H1 (cell line): ENCODE results near the gene E2F3. TPM values are rescaled to one million over a fixed set of nuclear protein-coding genes. Genes with fewer than 3 reads are reported as not detected.
A peak's percentile ranks its signal among the peaks of the same experiment; 100 is the strongest.

Experiments used
- CTCF ChIA-PET: fragments of 300-600 bp; sonication (Branson Sonifier 250); formaldehyde crosslinking; loops from one replicate; lab custom pipeline; 2021; ENCODE audit not compliant: partially characterized antibody; lab: Charles Lee
- POLR2A ChIA-PET: fragments of 300-600 bp; sonication (Branson Sonifier 250); formaldehyde crosslinking; loops from one replicate; lab custom pipeline; 2021; ENCODE audit warnings: inconsistent platforms; ENCODE audit not compliant: partially characterized antibody; lab: Charles Lee
- DNase-seq, 2 experiments: peaks; one replicate each; pipeline versions ENCODE4 v3.0.0 to v3.0.0-alpha.2; 2010 to 2022; ENCODE audit warnings: low spot score in 2 of 2, low read depth in 1 of 2, mixed read lengths in 1 of 2
- FAIRE-seq: peaks from 2 replicates; lab custom pipeline; 2011; peaks lifted over from hg19 to GRCh38; lab: Jason Lieb, UNC
- H2AFZ ChIP-seq: 2 replicates; pipeline ENCODE4 v1.8.1; 2012; ENCODE audit warnings: low read length, inconsistent platforms
- H2AK5ac ChIP-seq: 2 replicates; pipeline ENCODE4 v1.6.1; 2013; ENCODE audit warnings: low read depth, low read length
- H2BK120ac ChIP-seq: replicated peaks from 2 replicates; pipeline ENCODE3; 2013; ENCODE audit warnings: low read depth, low read length, inconsistent platforms
- H2BK12ac ChIP-seq: 2 replicates; pipeline ENCODE4 v1.6.1; 2013; ENCODE audit warnings: low read depth, low read length
- H2BK15ac ChIP-seq: 2 replicates; pipeline ENCODE4 v1.6.1; 2013; ENCODE audit warnings: low read length
- H2BK20ac ChIP-seq: 2 replicates; pipeline ENCODE4 v1.6.1; 2013; ENCODE audit warnings: low read length
- H2BK5ac ChIP-seq: 2 replicates; pipeline ENCODE4 v1.6.1; 2013; ENCODE audit warnings: low read depth, low read length
- H3K14ac ChIP-seq: 2 replicates; pipeline ENCODE4 v1.6.1; 2013; ENCODE audit warnings: inconsistent platforms; ENCODE audit not compliant: insufficient read length
- H3K18ac ChIP-seq: 2 replicates; pipeline ENCODE4 v1.6.1; 2013; ENCODE audit warnings: low read length; ENCODE audit errors: extremely low read depth
- H3K23ac ChIP-seq: 2 replicates; pipeline ENCODE4 v1.6.1; 2013; ENCODE audit warnings: inconsistent platforms; ENCODE audit not compliant: insufficient read length
- H3K23me2 ChIP-seq: 2 replicates; pipeline ENCODE4 v1.6.1; 2013; ENCODE audit warnings: low read depth, low read length
- H3K27ac ChIP-seq: 2 replicates; pipeline ENCODE4 v1.6.1; 2011; ENCODE audit warnings: low read depth, low read length, inconsistent platforms
- H3K27me3 ChIP-seq, 4 experiments: replicated peaks in 1 of 4; 1 replicate in 1 of 4; 2 replicates in 3 of 4; pipeline versions ENCODE4 v1.6.1 to v1.8.1; 2011 to 2013; ENCODE audit warnings: low read length in 3 of 4, mild to moderate bottlenecking in 3 of 4, inconsistent platforms in 2 of 4, mixed read lengths in 2 of 4, moderate library complexity in 1 of 4; ENCODE audit not compliant: control insufficient read depth in 3 of 4, insufficient read depth in 3 of 4; ENCODE audit errors: extremely low read depth in 1 of 4
- H3K36me3 ChIP-seq, 4 experiments: 2 replicates each; pipeline versions ENCODE4 v1.6.1 to v1.8.1; 2011 to 2013; ENCODE audit warnings: mild to moderate bottlenecking in 4 of 4, low read length in 3 of 4, moderate library complexity in 2 of 4, control low read depth in 1 of 4, inconsistent platforms in 1 of 4; ENCODE audit not compliant: insufficient read depth in 4 of 4, control insufficient read depth in 2 of 4
- H3K4ac ChIP-seq: replicated peaks from 2 replicates; pipeline ENCODE3; 2013; ENCODE audit warnings: low read length, low read depth, mixed read lengths, inconsistent platforms; ENCODE audit not compliant: insufficient read length
- H3K4me1 ChIP-seq, 4 experiments: replicated peaks in 1 of 4; 1 replicate in 1 of 4; 2 replicates in 3 of 4; pipeline versions ENCODE4 v1.6.1 to v1.8.1; 2011 to 2013; ENCODE audit warnings: low read length in 3 of 4, inconsistent platforms in 2 of 4, mixed read lengths in 1 of 4; ENCODE audit not compliant: insufficient read depth in 4 of 4, control insufficient read depth in 3 of 4
- H3K4me2 ChIP-seq, 2 experiments: 2 replicates each; pipeline versions ENCODE4 v1.6.1 to v1.8.1; 2011 to 2013; ENCODE audit warnings: low read depth in 2 of 2, low read length in 2 of 2, control low read depth in 1 of 2, inconsistent platforms in 1 of 2, mild to moderate bottlenecking in 1 of 2; ENCODE audit not compliant: insufficient read depth in 1 of 2
- H3K4me3 ChIP-seq, 4 experiments: fragments of 200-600, 300-600 bp in 1 of 4; sonication (generic), shearing (Covaris generic), sonication (Bioruptor Twin) in 1 of 4; 2 replicates each; pipeline versions ENCODE4 v1.5.1 to v1.8.1; 2011 to 2016; ENCODE audit warnings: low read length in 4 of 4, low read depth in 3 of 4, control low read depth in 2 of 4, inconsistent platforms in 2 of 4, mild to moderate bottlenecking in 2 of 4, mixed read lengths in 1 of 4, moderate library complexity in 1 of 4; ENCODE audit not compliant: insufficient read depth in 2 of 4; ENCODE audit errors: extremely low read depth in 1 of 4
- H3K56ac ChIP-seq: replicated peaks from 2 replicates; pipeline ENCODE3; 2013; ENCODE audit warnings: low read depth, mild to moderate bottlenecking, mixed read lengths, low read length, inconsistent platforms; ENCODE audit not compliant: insufficient read length
- H3K79me1 ChIP-seq: 2 replicates; pipeline ENCODE4 v1.6.1; 2013; ENCODE audit warnings: low read depth, low read length, control low read depth
- H3K79me2 ChIP-seq, 2 experiments: 2 replicates each; pipeline versions ENCODE4 v1.6.1 to v1.8.1; 2012 to 2013; ENCODE audit warnings: low read length in 2 of 2, mild to moderate bottlenecking in 2 of 2, inconsistent platforms in 1 of 2; ENCODE audit not compliant: insufficient read depth in 2 of 2, control insufficient read depth in 1 of 2
- H3K9ac ChIP-seq, 4 experiments: replicated peaks in 1 of 4; 1 replicate in 1 of 4; 2 replicates in 3 of 4; pipeline versions ENCODE4 v1.6.1 to v1.8.1; 2011 to 2013; ENCODE audit warnings: low read depth in 3 of 4, low read length in 3 of 4, control low read depth in 2 of 4, mild to moderate bottlenecking in 2 of 4, moderate library complexity in 2 of 4, inconsistent platforms in 1 of 4; ENCODE audit errors: extremely low read depth in 1 of 4
- H3K9me3 ChIP-seq, 2 experiments: 2 replicates each; pipeline versions ENCODE4 v1.6.1 to v1.8.1; 2012 to 2013; ENCODE audit warnings: mild to moderate bottlenecking in 2 of 2, moderate library complexity in 2 of 2, control low read depth in 1 of 2, inconsistent platforms in 1 of 2, low read depth in 1 of 2, low read length in 1 of 2, mixed read lengths in 1 of 2; ENCODE audit not compliant: insufficient read depth in 2 of 2
- H4K20me1 ChIP-seq, 2 experiments: replicated peaks in 1 of 2; 2 replicates each; pipeline versions ENCODE3 to v1.8.1; 2011 to 2013; ENCODE audit warnings: inconsistent platforms in 2 of 2, low read length in 2 of 2, mild to moderate bottlenecking in 1 of 2; ENCODE audit not compliant: insufficient read depth in 2 of 2, control insufficient read depth in 1 of 2
- H4K5ac ChIP-seq: 2 replicates; pipeline ENCODE4 v1.6.1; 2013; ENCODE audit warnings: low read length, low read depth, mixed read lengths, inconsistent platforms; ENCODE audit not compliant: insufficient read length
- H4K8ac ChIP-seq: 2 replicates; pipeline ENCODE4 v1.8.0; 2013; ENCODE audit warnings: mild to moderate bottlenecking, moderate library complexity, low read length, inconsistent platforms; ENCODE audit not compliant: insufficient read depth; ENCODE audit errors: extremely low read depth
- H4K91ac ChIP-seq: replicated peaks from 2 replicates; pipeline ENCODE3; 2013; ENCODE audit warnings: low read length, mixed read lengths, inconsistent platforms; ENCODE audit not compliant: insufficient read length
- EGR1 ChIP-seq: IDR thresholded peaks from 2 replicates; pipeline ENCODE4 v1.6.1; 2011; ENCODE audit warnings: low read depth, low read length, borderline replicate concordance
- KDM1A ChIP-seq: fragments of 200-600, 300-600 bp; sonication (generic); IDR thresholded peaks from 2 replicates; pipeline ENCODE4 v1.7.1; 2016; ENCODE audit warnings: mild to moderate bottlenecking, low read length, borderline replicate concordance
- NRF1 ChIP-seq: IDR thresholded peaks from 2 replicates; pipeline ENCODE4 v1.6.1; 2011; ENCODE audit warnings: mild to moderate bottlenecking, low read depth, low read length, improper control_type of control experiment
- POLR2A ChIP-seq, 2 experiments: IDR thresholded peaks; 1 replicate in 1 of 2; 2 replicates in 1 of 2; pipeline ENCODE4 v1.6.1; 2011; ENCODE audit warnings: low read depth in 2 of 2, low read length in 2 of 2, mild to moderate bottlenecking in 2 of 2; ENCODE audit errors: control extremely low read depth in 1 of 2
- RBBP5 ChIP-seq: IDR thresholded peaks from 2 replicates; pipeline ENCODE4 v1.7.1; 2012; ENCODE audit warnings: low read depth, mild to moderate bottlenecking, inconsistent platforms, low read length, moderate library complexity, borderline replicate concordance
- RXRA ChIP-seq: IDR thresholded peaks from 2 replicates; pipeline ENCODE4 v1.6.1; 2011; ENCODE audit warnings: low read depth, mild to moderate bottlenecking, low read length, moderate library complexity; ENCODE audit not compliant: insufficient read depth
- SIX5 ChIP-seq: IDR thresholded peaks from 2 replicates; pipeline ENCODE4 v1.6.1; 2011; ENCODE audit warnings: mild to moderate bottlenecking, low read depth, low read length
- SP4 ChIP-seq: IDR thresholded peaks from 2 replicates; pipeline ENCODE4 v1.6.1; 2012; ENCODE audit warnings: low read length, inconsistent platforms
- TAF1 ChIP-seq: IDR thresholded peaks from 2 replicates; pipeline ENCODE4 v1.6.1; 2011; ENCODE audit warnings: mild to moderate bottlenecking, low read depth, low read length
- YY1 ChIP-seq: IDR thresholded peaks from 2 replicates; pipeline ENCODE4 v1.6.1; 2011; ENCODE audit warnings: low read depth, mild to moderate bottlenecking, low read length
- ZNF274 ChIP-seq: IDR thresholded peaks from 2 replicates; pipeline ENCODE4 v1.7.0; 2012; ENCODE audit warnings: low read length, borderline replicate concordance; ENCODE audit errors: extremely low read depth
- WGBS, 2 experiments: shearing (Covaris generic) in 1 of 2; methylation state at CpG; one replicate each; pipeline versions ENCODE4 v1.1.6 to v1.1.7; 2013 to 2015; ENCODE audit warnings: low lambda C conversion rate in 2 of 2, mixed read lengths in 2 of 2, inconsistent platforms in 1 of 2, low coverage in 1 of 2, missing lambda C conversion rate in 1 of 2; ENCODE audit not compliant: insufficient replicate concordance in 2 of 2, insufficient coverage in 1 of 2, insufficient read length in 1 of 2; ENCODE audit errors: extremely low coverage in 1 of 2, missing lambda C conversion rate in 1 of 2; 5-methylcytosine and 5-hydroxymethylcytosine counted together
- polyA plus RNA-seq, 7 experiments: library from polyadenylated mRNA; depleted of rRNA in 3 of 7; stranded (reverse) in 5 of 7; unstranded in 2 of 7; fragments of >200 nt in 5 of 7; fragments of 200-250 nt in 2 of 7; gene quantifications; 1 replicate in 5 of 7; 2 replicates in 1 of 7; 4 replicates in 1 of 7; pipeline versions ENCODE4 v1.2.1 to v1.2.3, GENCODE V29; 2011 to 2013; ENCODE audit warnings: missing spikeins in 2 of 7, mixed read lengths in 2 of 7
- total RNA-seq: library from RNA; stranded (reverse); fragmentation: NEBNext Ultra II Directional; extraction: Animal tissue kit (Norgen Biotek cat#: 25700); gene quantifications from 2 replicates; pipeline ENCODE4 v1.2.1, GENCODE V29; 2021

The E2F3 gene
- total and polyA plus RNA-seq, 2 of the 8 experiments (the other 6 are each of a cell fraction or from before 2014, with no cell fraction given), result 14.9 to 42.2 TPM

DNA sequence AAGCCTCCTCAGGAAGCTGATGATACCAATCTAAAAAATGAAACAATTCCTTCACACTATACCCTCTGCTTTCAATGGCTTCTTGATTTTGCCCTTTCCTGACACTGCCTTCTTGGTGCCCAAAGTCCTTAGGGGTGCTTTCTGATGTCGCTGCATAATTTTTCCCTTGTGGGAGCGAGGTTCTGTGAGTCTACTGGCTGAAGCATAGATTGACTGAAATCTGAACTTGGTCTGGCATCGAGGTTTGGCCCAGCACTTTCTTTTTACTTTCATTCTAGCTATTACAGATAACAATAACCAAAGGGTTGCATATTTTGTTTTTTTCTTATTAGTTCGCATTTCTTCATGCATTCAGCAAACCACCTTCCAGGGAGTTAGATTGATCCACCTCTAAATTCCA is 65.8 kb downstream of the E2F3 start:
- peak overlapping the region; percentile 3 for H4K5ac ChIP-seq
- H3K23ac ChIP-seq, result no peak overlapping the region
- H4K8ac ChIP-seq, result no peak overlapping the region
- ChIA-PET POLR2A (interaction anchor here (0.8 to 4.5 kb wide), 5 partner anchors 10 to 63 kb away, joined by 4 to 27 read pairs (median 5); no protein-coding TSS in a partner anchor), CTCF (interaction anchor here (0.6 to 1.3 kb wide), 3 partner anchors 17 to 92 kb away, joined by 4 to 5 read pairs (median 4); no protein-coding TSS in a partner anchor)
- H4K20me1 ChIP-seq, result peaks cover 2 to 4% of the 10 kb centered on the region in 2 experiments
- H3K23me2 ChIP-seq, result no peaks in the 10 kb centered on the region
- peaks cover 0 to 77% of the 10 kb centered on the region in 2 experiments; a peak in 3 of 4 replicates for H3K79me2 ChIP-seq
- H2AK5ac ChIP-seq, result no peak overlapping the region
- H3K27me3 ChIP-seq, result no peaks in the 10 kb centered on the region
- H3K9ac ChIP-seq, result no peak overlapping the region
- H3K79me1 ChIP-seq, result peaks cover 8% of the 10 kb centered on the region
- peaks cover 3 to 24% (median 17%) of the 10 kb centered on the region in 4 experiments; a peak in 5 of 7 replicates for H3K4me1 ChIP-seq
- no peak overlapping the region for H2AFZ ChIP-seq
- H2BK15ac ChIP-seq, result no peak overlapping the region
- 79% methylated on average over 4 of the region's 4 CpGs; no CpG with 5 or more reads in 1 of the 2 experiments for WGBS, 2 experiments
- H3K4ac ChIP-seq, result no peak overlapping the region
- H3K18ac ChIP-seq, result peak overlapping the region; percentile 55; the same call in 1 of the 2 replicates
- H2BK12ac ChIP-seq, result no peak overlapping the region
- no peaks in the 10 kb centered on the region; a peak in 1 of 8 replicates for H3K36me3 ChIP-seq
- no peak for DNase-seq
- peak overlapping the region in 1 of 4 experiments; percentile 11; a peak in 1 of 8 replicates for H3K4me3 ChIP-seq
- no peak overlapping the region for H4K91ac ChIP-seq
- no peak for FAIRE-seq
- no peaks in the 10 kb centered on the region for H3K9me3 ChIP-seq
- peak overlapping the region; percentile 63; the same call in 1 of the 2 replicates for H2BK5ac ChIP-seq
- peak overlapping the region; percentile 29 to 60; a peak in 3 of 4 replicates for H3K4me2 ChIP-seq
- H2BK120ac ChIP-seq, result peak overlapping the region; percentile 35
- H2BK20ac ChIP-seq, result no peak overlapping the region
- H3K27ac ChIP-seq, result no peak overlapping the region
- no peak overlapping the region for H3K14ac ChIP-seq
- H3K56ac ChIP-seq, result no peak overlapping the region
- TF ChIP-seq TAF1, result no peak
- no peak for TF ChIP-seq RBBP5
- no peak for TF ChIP-seq RXRA
- TF ChIP-seq NRF1, result no peak
- TF ChIP-seq EGR1, result no peak
- TF ChIP-seq SP4, result no peak
- TF ChIP-seq POLR2A (IDR thresholded peaks at IDR 0.05; ENCODE audit: control extremely low read depth in 1 of 2, low read depth in 2 of 2, low read length in 2 of 2), result no peak
- no peak for TF ChIP-seq SIX5
- TF ChIP-seq KDM1A, result no peak
- no peak for TF ChIP-seq YY1
- no peak for TF ChIP-seq ZNF274
